Gastroesophageal sphincter (tissue), 3 donors: ENCODE results near the gene UMAD1.

Experiments
- CTCF ChIP-seq, 4 experiments: fragments of 200-600 bp in 2 of 4; fragments of 450-650 bp in 2 of 4; sonication (generic) in 1 of 4; IDR thresholded peaks; one replicate each; pipeline ENCODE4 v1.5.1; 2017 to 2019; ENCODE audit warnings: antibody characterized with exemption in 4 of 4, mild to moderate bottlenecking in 2 of 4, moderate library complexity in 2 of 4
- EP300 ChIP-seq: sonication (generic); formaldehyde crosslinking; IDR thresholded peaks from one replicate; pipeline ENCODE4 v1.6.1; 2017; ENCODE audit warnings: antibody characterized with exemption, mild to moderate bottlenecking
- POLR2A ChIP-seq, 2 donors: fragments of 450-650 bp; IDR thresholded peaks; one replicate each; pipeline ENCODE4 v1.6.1; 2017; ENCODE audit warnings: antibody characterized with exemption in 2 of 2, mild to moderate bottlenecking in 2 of 2, moderate library complexity in 1 of 2
- POLR2AphosphoS5 ChIP-seq: sonication (generic); formaldehyde crosslinking; IDR thresholded peaks from one replicate; pipeline ENCODE4 v1.6.1; 2017; ENCODE audit warnings: antibody characterized with exemption

DNA sequence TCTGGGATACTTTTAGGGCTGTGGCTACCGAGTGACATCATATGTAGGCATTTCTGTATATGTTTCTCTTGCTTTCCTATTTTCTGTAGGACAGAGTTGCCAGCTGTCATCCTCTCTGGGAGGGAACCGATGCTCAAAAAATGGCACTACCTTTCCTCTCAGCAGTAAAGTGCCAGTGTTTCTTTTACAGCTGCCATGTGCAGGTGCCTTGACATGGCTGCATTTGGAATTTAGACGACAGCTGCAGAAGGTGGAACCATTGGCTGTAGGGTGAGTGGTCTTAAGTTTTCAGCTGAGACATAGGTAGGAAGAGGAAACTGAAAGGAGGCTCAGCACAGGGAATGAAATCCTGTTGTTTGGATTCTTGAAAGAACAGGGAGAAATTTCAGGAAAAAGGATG, 98.1 kb downstream of the UMAD1 start:
- TF ChIP-seq CTCF (IDR thresholded peaks at IDR 0.05): no peak
- no peak for TF ChIP-seq EP300
- no peak for TF ChIP-seq POLR2AphosphoS5
- TF ChIP-seq POLR2A (IDR thresholded peaks at IDR 0.05): no peak
